BJ (cell line): Measurements from ENCODE around the gene AKAP6. TPM values are rescaled to one million over a fixed set of nuclear protein-coding genes. Genes with fewer than 3 reads are reported as not detected.

Experiments used
- CTCF ChIA-PET: fragments of 350-600 bp; formaldehyde crosslinking; extraction: SDS; loops from one replicate; lab custom pipeline; 2021; ENCODE audit warnings: antibody characterized with exemption, inconsistent platforms; lab: Yijun Ruan, JAX
- POLR2A ChIA-PET: fragments of 300-600 bp; sonication (Branson Sonifier 250); formaldehyde crosslinking; extraction: SDS; loops from one replicate; lab custom pipeline; 2021; ENCODE audit warnings: antibody characterized with exemption; lab: Charles Lee
- DNase-seq: peaks from one replicate; pipeline ENCODE4 v3.0.0-alpha.2; 2011; ENCODE audit warnings: low read depth
- H3K27me3 ChIP-seq: 2 replicates; pipeline ENCODE4 v1.6.0; 2011; ENCODE audit warnings: low read length; ENCODE audit not compliant: control insufficient read depth, insufficient read depth
- H3K36me3 ChIP-seq: 2 replicates; pipeline ENCODE4 v1.5.1; 2011; ENCODE audit warnings: low read length; ENCODE audit not compliant: control insufficient read depth, insufficient read depth
- H3K4me3 ChIP-seq: 2 replicates; pipeline ENCODE4 v1.5.1; 2011; ENCODE audit warnings: low read depth, mild to moderate bottlenecking, control low read depth, low read length
- CTCF ChIP-seq: IDR thresholded peaks from 2 replicates; pipeline ENCODE4 v1.5.1; 2011; ENCODE audit warnings: low read depth, mild to moderate bottlenecking, control low read depth, inconsistent platforms, low read length, moderate library complexity; ENCODE audit not compliant: insufficient read depth
- polyA plus RNA-seq: library from polyadenylated mRNA; depleted of rRNA; stranded (reverse); fragments of >200 nt; gene quantifications from 2 replicates; pipeline ENCODE4 v1.2.3, GENCODE V29; 2011

Gene AKAP6
- polyA plus RNA-seq, 1 experiment = 18.5 TPM

- ChIA-PET POLR2A (no interaction called here), CTCF (interaction anchor here (0.8 kb wide), 1 partner anchor 670 kb away, joined by 3 read pairs; no protein-coding TSS in a partner anchor)
- Histone ChIP-seq H3K4me3 (no peak overlapping the region), H3K27me3 (no peaks in the 10 kb centered on the region; the same call in 1 of the 2 replicates), H3K36me3 (no peaks in the 10 kb centered on the region)
- DNase-seq = no peak
- no peak for TF ChIP-seq CTCF
Observed at GRCh38 chr14:32738206-32738871, 409.2 kb downstream of the AKAP6 start.

- ChIA-PET CTCF (no interaction called here), POLR2A (no interaction called here)
- Histone ChIP-seq H3K36me3 (no peaks in the 10 kb centered on the region), H3K4me3 (no peak overlapping the region), H3K27me3 (no peaks in the 10 kb centered on the region)
- no peak for TF ChIP-seq CTCF
- no peak for DNase-seq
Observed at GRCh38 chr14:32744811-32745445, 415.8 kb downstream of the AKAP6 start.

- H3K4me3 ChIP-seq = no peak overlapping the region
- no peak for DNase-seq
- no peak for TF ChIP-seq CTCF
- CTCF ChIA-PET = no interaction called here
- H3K27me3 ChIP-seq = no peaks in the 10 kb centered on the region
- H3K36me3 ChIP-seq = no peaks in the 10 kb centered on the region
- POLR2A ChIA-PET = no interaction called here
Observed at GRCh38 chr14:32754209-32754608, 425.1 kb downstream of the AKAP6 start.

- DNase-seq = no peak
- POLR2A ChIA-PET = no interaction called here
- Histone ChIP-seq H3K4me3 (no peak overlapping the region), H3K27me3 (no peaks in the 10 kb centered on the region), H3K36me3 (no peaks in the 10 kb centered on the region)
- TF ChIP-seq CTCF = no peak
- CTCF ChIA-PET = no interaction called here
Observed at GRCh38 chr14:32756173-32756572, 427.1 kb downstream of the AKAP6 start.

GRCh38 chr14:32756775-32757174 lies 427.7 kb downstream of the AKAP6 start:
- DNase-seq = no peak
- H3K4me3 ChIP-seq = no peak overlapping the region
- POLR2A ChIA-PET = no interaction called here
- H3K27me3 ChIP-seq = no peaks in the 10 kb centered on the region
- CTCF ChIA-PET = no interaction called here
- TF ChIP-seq CTCF = no peak
- H3K36me3 ChIP-seq = no peaks in the 10 kb centered on the region
